ENCODE data around the gene STX8.

STX8 gene

GRCh38 chr17:9364837-9365430 is 210.7 kb downstream of the STX8 start:
- no peak for DNase-seq
- Histone ChIP-seq H3K27ac (ENCODE audit: low read length, poor library complexity, severe bottlenecking) (no peak overlapping the region), H3K4me3 (ENCODE audit: insufficient read depth in 1 of 2, low read depth in 1 of 2, low read length in 2 of 2) (no peak overlapping the region), H3K27me3 (ENCODE audit: control insufficient read depth in 1 of 2, insufficient read depth in 1 of 2, low read length in 2 of 2) (no peaks in the 10 kb centered on the region), H4K91ac (ENCODE audit: low read length) (no peak overlapping the region), H2BK15ac (ENCODE audit: low read depth, poor library complexity, severe bottlenecking) (no peak overlapping the region), H3K9ac (ENCODE audit: low read length) (no peak overlapping the region), H4K8ac (ENCODE audit: low read length) (no peak overlapping the region), H2BK12ac (ENCODE audit: low read length in 2 of 2) (no peak overlapping the region), H2AK5ac (ENCODE audit: low read length, severe bottlenecking) (no peak overlapping the region), H2BK5ac (ENCODE audit: low read depth, low read length, poor library complexity, severe bottlenecking) (no peak overlapping the region), H3K4me1 (ENCODE audit: control insufficient read depth, insufficient read depth, low read depth, low read length) (peaks cover 12% of the 10 kb centered on the region), H3K9me3 (ENCODE audit: control insufficient read depth, low read length) (no peaks in the 10 kb centered on the region), H2AFZ (ENCODE audit: low read depth, low read length) (no peak overlapping the region), H3K4ac (ENCODE audit: low read depth in 1 of 2, low read length in 2 of 2) (no peak overlapping the region), H3K79me1 (replicated peaks; ENCODE audit: low read length, poor library complexity, severe bottlenecking) (peaks cover 7% of the 10 kb centered on the region), H3K36me3 (ENCODE audit: control insufficient read depth in 1 of 2, insufficient read depth in 2 of 2, low read depth in 1 of 2, low read length in 2 of 2) (no peaks in the 10 kb centered on the region), H3K4me2 (ENCODE audit: low read length, poor library complexity, severe bottlenecking) (no peak overlapping the region), H2BK120ac (ENCODE audit: low read depth, low read length) (no peak overlapping the region), H3K14ac (ENCODE audit: low read length in 2 of 2) (no peak overlapping the region), H3K23ac (ENCODE audit: low read length in 2 of 2) (no peak overlapping the region), H3K18ac (ENCODE audit: low read depth in 1 of 2, low read length in 2 of 2) (no peak overlapping the region)
- WGBS = 66% methylated on average over 3 of the region's 3 CpGs

GRCh38 chr17:9363440-9364350 is 211.9 kb downstream of the STX8 start:
- no peak overlapping the region for H2BK5ac ChIP-seq (ENCODE audit: low read depth, low read length, poor library complexity, severe bottlenecking)
- H3K79me1 ChIP-seq (replicated peaks; ENCODE audit: low read length, poor library complexity, severe bottlenecking) = peaks cover 7% of the 10 kb centered on the region
- no peak overlapping the region for H3K4me2 ChIP-seq (ENCODE audit: low read length, poor library complexity, severe bottlenecking)
- H2BK120ac ChIP-seq (ENCODE audit: low read depth, low read length) = no peak overlapping the region
- peak overlapping the region; percentile 32 for H3K27ac ChIP-seq (ENCODE audit: low read length, poor library complexity, severe bottlenecking)
- no peak overlapping the region for H3K4me3 ChIP-seq (ENCODE audit: insufficient read depth in 1 of 2, low read depth in 1 of 2, low read length in 2 of 2)
- no peaks in the 10 kb centered on the region for H3K27me3 ChIP-seq (ENCODE audit: control insufficient read depth in 1 of 2, insufficient read depth in 1 of 2, low read length in 2 of 2)
- H3K18ac ChIP-seq (ENCODE audit: low read depth in 1 of 2, low read length in 2 of 2) = peak overlapping the region in 1 of 2 experiments; percentile 21
- 59% methylated on average over 12 of the region's 13 CpGs for WGBS
- H2BK12ac ChIP-seq (ENCODE audit: low read length in 2 of 2) = no peak overlapping the region
- no peaks in the 10 kb centered on the region for H3K36me3 ChIP-seq (ENCODE audit: control insufficient read depth in 1 of 2, insufficient read depth in 2 of 2, low read depth in 1 of 2, low read length in 2 of 2)
- no peak overlapping the region for H3K4ac ChIP-seq (ENCODE audit: low read depth in 1 of 2, low read length in 2 of 2)
- DNase-seq = peak; percentile 74
- H4K8ac ChIP-seq (ENCODE audit: low read length) = no peak overlapping the region
- no peak overlapping the region for H2AFZ ChIP-seq (ENCODE audit: low read depth, low read length)
- no peak overlapping the region for H3K9ac ChIP-seq (ENCODE audit: low read length)
- H2BK15ac ChIP-seq (ENCODE audit: low read depth, poor library complexity, severe bottlenecking) = no peak overlapping the region
- no peak overlapping the region for H3K14ac ChIP-seq (ENCODE audit: low read length in 2 of 2)
- no peaks in the 10 kb centered on the region for H3K9me3 ChIP-seq (ENCODE audit: control insufficient read depth, low read length)
- H4K91ac ChIP-seq (ENCODE audit: low read length) = no peak overlapping the region
- H3K23ac ChIP-seq (ENCODE audit: low read length in 2 of 2) = no peak overlapping the region
- peak overlapping the region; percentile 77 for H2AK5ac ChIP-seq (ENCODE audit: low read length, severe bottlenecking)
- H3K4me1 ChIP-seq (ENCODE audit: control insufficient read depth, insufficient read depth, low read depth, low read length) = peaks cover 11% of the 10 kb centered on the region

GRCh38 chr17:9361188-9361955 is 214.2 kb downstream of the STX8 start:
- H3K4me3 ChIP-seq (ENCODE audit: insufficient read depth in 1 of 2, low read depth in 1 of 2, low read length in 2 of 2) = peak overlapping the region in 1 of 2 experiments; percentile 58
- no peak overlapping the region for H3K4ac ChIP-seq (ENCODE audit: low read depth in 1 of 2, low read length in 2 of 2)
- H2BK15ac ChIP-seq (ENCODE audit: low read depth, poor library complexity, severe bottlenecking) = no peak overlapping the region
- no peak overlapping the region for H3K23ac ChIP-seq (ENCODE audit: low read length in 2 of 2)
- no peak overlapping the region for H2BK120ac ChIP-seq (ENCODE audit: low read depth, low read length)
- peak overlapping the region; percentile 21 for H3K27ac ChIP-seq (ENCODE audit: low read length, poor library complexity, severe bottlenecking)
- no peak overlapping the region for H2AFZ ChIP-seq (ENCODE audit: low read depth, low read length)
- H2BK5ac ChIP-seq (ENCODE audit: low read depth, low read length, poor library complexity, severe bottlenecking) = no peak overlapping the region
- H3K14ac ChIP-seq (ENCODE audit: low read length in 2 of 2) = no peak overlapping the region
- H3K4me2 ChIP-seq (ENCODE audit: low read length, poor library complexity, severe bottlenecking) = peak overlapping the region; percentile 53
- peak overlapping the region; percentile 68 for H3K9ac ChIP-seq (ENCODE audit: low read length)
- H4K8ac ChIP-seq (ENCODE audit: low read length) = no peak overlapping the region
- WGBS = 67% methylated on average over 5 of the region's 7 CpGs
- peak; percentile 86 for DNase-seq
- H3K79me1 ChIP-seq (replicated peaks; ENCODE audit: low read length, poor library complexity, severe bottlenecking) = peaks cover 7% of the 10 kb centered on the region
- no peaks in the 10 kb centered on the region for H3K27me3 ChIP-seq (ENCODE audit: control insufficient read depth in 1 of 2, insufficient read depth in 1 of 2, low read length in 2 of 2)
- no peak overlapping the region for H4K91ac ChIP-seq (ENCODE audit: low read length)
- no peaks in the 10 kb centered on the region for H3K36me3 ChIP-seq (ENCODE audit: control insufficient read depth in 1 of 2, insufficient read depth in 2 of 2, low read depth in 1 of 2, low read length in 2 of 2)
- H3K4me1 ChIP-seq (ENCODE audit: control insufficient read depth, insufficient read depth, low read depth, low read length) = peaks cover 7% of the 10 kb centered on the region
- H3K18ac ChIP-seq (ENCODE audit: low read depth in 1 of 2, low read length in 2 of 2) = no peak overlapping the region
- H3K9me3 ChIP-seq (ENCODE audit: control insufficient read depth, low read length) = no peaks in the 10 kb centered on the region
- H2BK12ac ChIP-seq (ENCODE audit: low read length in 2 of 2) = no peak overlapping the region
- no peak overlapping the region for H2AK5ac ChIP-seq (ENCODE audit: low read length, severe bottlenecking)

GRCh38 chr17:9360677-9361081 is 214.9 kb downstream of the STX8 start:
- no peak overlapping the region for H3K23ac ChIP-seq (ENCODE audit: low read length in 2 of 2)
- H3K4me1 ChIP-seq (ENCODE audit: control insufficient read depth, insufficient read depth, low read depth, low read length) = peaks cover 7% of the 10 kb centered on the region
- H2BK12ac ChIP-seq (ENCODE audit: low read length in 2 of 2) = no peak overlapping the region
- 56% methylated on average over 13 of the region's 13 CpGs for WGBS
- H4K8ac ChIP-seq (ENCODE audit: low read length) = peak overlapping the region; percentile 28
- peak overlapping the region; percentile 45 for H3K27ac ChIP-seq (ENCODE audit: low read length, poor library complexity, severe bottlenecking)
- H3K4me3 ChIP-seq (ENCODE audit: insufficient read depth in 1 of 2, low read depth in 1 of 2, low read length in 2 of 2) = peak overlapping the region in 1 of 2 experiments; percentile 58
- H3K79me1 ChIP-seq (replicated peaks; ENCODE audit: low read length, poor library complexity, severe bottlenecking) = peaks cover 6% of the 10 kb centered on the region
- H4K91ac ChIP-seq (ENCODE audit: low read length) = peak overlapping the region; percentile 68
- no peaks in the 10 kb centered on the region for H3K36me3 ChIP-seq (ENCODE audit: control insufficient read depth in 1 of 2, insufficient read depth in 2 of 2, low read depth in 1 of 2, low read length in 2 of 2)
- peak overlapping the region; percentile 74 to 79 for H3K18ac ChIP-seq (ENCODE audit: low read depth in 1 of 2, low read length in 2 of 2)
- H2AK5ac ChIP-seq (ENCODE audit: low read length, severe bottlenecking) = no peak overlapping the region
- DNase-seq = peak; percentile 73
- H2BK5ac ChIP-seq (ENCODE audit: low read depth, low read length, poor library complexity, severe bottlenecking) = no peak overlapping the region
- H3K27me3 ChIP-seq (ENCODE audit: control insufficient read depth in 1 of 2, insufficient read depth in 1 of 2, low read length in 2 of 2) = no peaks in the 10 kb centered on the region
- H3K4me2 ChIP-seq (ENCODE audit: low read length, poor library complexity, severe bottlenecking) = peak overlapping the region; percentile 53
- H3K9me3 ChIP-seq (ENCODE audit: control insufficient read depth, low read length) = no peaks in the 10 kb centered on the region
- H2BK120ac ChIP-seq (ENCODE audit: low read depth, low read length) = no peak overlapping the region
- H2AFZ ChIP-seq (ENCODE audit: low read depth, low read length) = no peak overlapping the region
- peak overlapping the region in 1 of 2 experiments; percentile 45 for H3K4ac ChIP-seq (ENCODE audit: low read depth in 1 of 2, low read length in 2 of 2)
- H2BK15ac ChIP-seq (ENCODE audit: low read depth, poor library complexity, severe bottlenecking) = no peak overlapping the region
- H3K14ac ChIP-seq (ENCODE audit: low read length in 2 of 2) = no peak overlapping the region
- H3K9ac ChIP-seq (ENCODE audit: low read length) = peak overlapping the region; percentile 68

Data from mesenchymal stem cell (in vitro differentiated cells and primary cell).